HepG2 (cell line): ENCODE measurements around the gene HS3ST1. TPM values are rescaled to one million over a fixed set of nuclear protein-coding genes. Genes with fewer than 3 reads are reported as not detected.

Experiments
- ATAC-seq: fragments of 200-7000 bp; cut with Tn5 transposase; 3 replicates; pipeline ENCODE4 v1.9.1; 2020; ENCODE audit warnings: mild to moderate bottlenecking, moderate library complexity
- BruUV-seq: library from RNA; stranded (reverse); fragments of 400-500 nt; replicated peaks from 2 replicates; lab custom pipeline; 2021; lab: Mats Ljungman, UMichigan
- CTCF ChIA-PET: fragments of 300-600 bp; formaldehyde crosslinking; extraction: SDS; loops from one replicate; lab custom pipeline; 2021; ENCODE audit warnings: low total read pairs, inconsistent platforms, low intra/inter-chr PET ratio; lab: Yijun Ruan, JAX
- POLR2A ChIA-PET: fragments of 350-600 bp; sonication (Branson Sonifier 250); formaldehyde crosslinking; loops from one replicate; lab custom pipeline; 2020; ENCODE audit warnings: antibody characterized with exemption, inconsistent platforms; lab: Yijun Ruan, JAX
- DNase-seq: peaks from one replicate; pipeline ENCODE4 v3.0.0-alpha.2; 2015; ENCODE audit warnings: low spot score
- FAIRE-seq: peaks from 3 replicates; lab custom pipeline; 2011; peaks lifted over from hg19 to GRCh38; lab: Jason Lieb, UNC
- H2AFZ ChIP-seq: one replicate; pipeline ENCODE4 v1.6.1; 2011; ENCODE audit warnings: low read length, inconsistent platforms
- H3K27ac ChIP-seq: fragments of 300-600 bp; 3 replicates; pipeline ENCODE4 v1.8.0; 2011; ENCODE audit warnings: mixed run types, mild to moderate bottlenecking, mixed read lengths, low read length, inconsistent platforms; ENCODE audit not compliant: insufficient read depth; ENCODE audit errors: extremely low read length
- H3K27me3 ChIP-seq, 2 experiments: fragments of 200-600 bp in 1 of 2; 2 replicates in 1 of 2; 3 replicates in 1 of 2; pipeline versions ENCODE4 v1.6.0 to v1.8.0; 2011; ENCODE audit warnings: low read length in 2 of 2, mild to moderate bottlenecking in 2 of 2, moderate library complexity in 2 of 2, inconsistent platforms in 1 of 2; ENCODE audit not compliant: insufficient read depth in 2 of 2, control insufficient read depth in 1 of 2
- H3K36me3 ChIP-seq, 2 experiments: fragments of 200-600 bp in 1 of 2; replicated peaks in 1 of 2; 2 replicates in 1 of 2; 3 replicates in 1 of 2; pipeline versions ENCODE4 v1.5.1 to v1.8.0; 2011; ENCODE audit warnings: low read length in 2 of 2, inconsistent platforms in 1 of 2; ENCODE audit not compliant: insufficient read depth in 2 of 2, control insufficient read depth in 1 of 2
- H3K4me1 ChIP-seq: 2 replicates; pipeline ENCODE4 v1.5.1; 2012; ENCODE audit warnings: low read length, inconsistent platforms; ENCODE audit not compliant: insufficient read depth
- H3K4me2 ChIP-seq: 2 replicates; pipeline ENCODE4 v1.6.0; 2011; ENCODE audit warnings: low read depth, low read length, inconsistent platforms
- H3K4me3 ChIP-seq, 3 experiments: fragments of 200-600 bp in 1 of 3; sonication (generic), shearing (Covaris generic) in 1 of 3; replicated peaks in 1 of 3; 2 replicates each; pipeline ENCODE4 v1.5.1; 2011 to 2016; ENCODE audit warnings: low read length in 3 of 3, inconsistent platforms in 2 of 3, low read depth in 2 of 3, mild to moderate bottlenecking in 2 of 3, control low read depth in 1 of 3, mixed read lengths in 1 of 3; ENCODE audit not compliant: insufficient read depth in 1 of 3
- H3K79me2 ChIP-seq: one replicate; pipeline ENCODE4 v1.6.1; 2011; ENCODE audit warnings: low read length, inconsistent platforms; ENCODE audit not compliant: insufficient read depth
- H3K9ac ChIP-seq: 2 replicates; pipeline ENCODE4 v1.6.0; 2011; ENCODE audit warnings: mild to moderate bottlenecking, low read depth, low read length, inconsistent platforms; ENCODE audit not compliant: insufficient read depth
- H3K9me3 ChIP-seq: 2 replicates; pipeline ENCODE4 v1.5.1; 2012; ENCODE audit warnings: mild to moderate bottlenecking, low read length
- H4K20me1 ChIP-seq: 2 replicates; pipeline ENCODE4 v1.6.0; 2011; ENCODE audit warnings: inconsistent platforms, mild to moderate bottlenecking, low read length, moderate library complexity; ENCODE audit not compliant: insufficient read depth
- ATF1 ChIP-seq: IDR thresholded peaks from 2 replicates; pipeline ENCODE4 v1.6.1; 2016; ENCODE audit warnings: mild to moderate bottlenecking, control low read depth
- ETV6 ChIP-seq: sonication (generic); formaldehyde crosslinking; conservative IDR thresholded peaks from 2 replicates; pipeline ENCODE4 v1.4.0; 2020; ENCODE audit warnings: missing genetic modification reagents
- FOSL1 ChIP-seq: sonication (generic); formaldehyde crosslinking; IDR thresholded peaks from 2 replicates; pipeline ENCODE4 v1.9.0; 2021; ENCODE audit warnings: missing genetic modification reagents, borderline replicate concordance
- GZF1 ChIP-seq: sonication (generic); formaldehyde crosslinking; IDR thresholded peaks from 2 replicates; pipeline ENCODE4 v1.5.1; 2020; ENCODE audit warnings: mild to moderate bottlenecking, missing genetic modification reagents
- MAZ ChIP-seq, 2 experiments: sonication (generic) in 1 of 2; formaldehyde crosslinking in 1 of 2; IDR thresholded peaks; 2 replicates each; pipeline versions ENCODE4 v1.5.0 to v1.6.1; 2012 to 2020; ENCODE audit warnings: low read depth in 2 of 2, mild to moderate bottlenecking in 2 of 2, borderline replicate concordance in 1 of 2, improper control_type of control experiment in 1 of 2, low read length in 1 of 2, missing genetic modification reagents in 1 of 2, moderate library complexity in 1 of 2
- MBNL3 ChIP-seq: fragments of 250-450 bp; sonication (Bioruptor Pico); conservative IDR thresholded peaks from 2 replicates; pipeline ENCODE4 v1.8.0; 2022; ENCODE audit warnings: mild to moderate bottlenecking, inconsistent platforms
- RFX5 ChIP-seq: IDR thresholded peaks from 2 replicates; pipeline ENCODE4 v1.6.1; 2011; ENCODE audit warnings: low read depth, low read length, improper control_type of control experiment
- RNF2 ChIP-seq: fragments of 450-650 bp; conservative IDR thresholded peaks from 2 replicates; pipeline ENCODE4 v1.6.1; 2016; ENCODE audit warnings: low read depth
- SAP130 ChIP-seq: IDR thresholded peaks from 2 replicates; pipeline ENCODE4 v1.6.1; 2016; ENCODE audit warnings: low read depth
- THAP9 ChIP-seq: sonication (generic); formaldehyde crosslinking; IDR thresholded peaks from 2 replicates; pipeline ENCODE4; 2020; ENCODE audit warnings: missing genetic modification reagents, mild to moderate bottlenecking, borderline replicate concordance
- WGBS: methylation state at CpG from one replicate; pipeline ENCODE4 v1.1.6; 2017; ENCODE audit warnings: low lambda C conversion rate; 5-methylcytosine and 5-hydroxymethylcytosine counted together
- in situ Hi-C: cut with HindIII; loops from 2 replicates; pipeline ENCODE4 v1.10.0; 2017; ENCODE audit warnings: low pct_unique_long_range_greater_than_20kb; ENCODE audit not compliant: extremely low pct_ligation_motif_present
- intact Hi-C: fragments of 100-400 bp; cut with micrococcal nuclease; formaldehyde crosslinking; loops from one replicate; pipeline ENCODE4 v1.10.0; 2022; ENCODE audit not compliant: unreplicated experiment
- polyA plus RNA-seq, 8 experiments: library from polyadenylated mRNA; depleted of rRNA in 3 of 8; stranded (reverse) in 7 of 8; unstranded in 1 of 8; fragments of >200 nt; fragmentation: Illumina TruSeq in 4 of 8; extraction: Trizol in 4 of 8; gene quantifications; 2 replicates each; pipeline versions ENCODE4 v1.2.1 to v1.2.3, GENCODE V29; 2011 to 2016; ENCODE audit warnings: low read depth in 4 of 8, missing spikeins in 1 of 8, mixed read lengths in 1 of 8; ENCODE audit not compliant: insufficient read depth in 1 of 8
- total RNA-seq, 5 experiments: library from RNA; depleted of rRNA; stranded (reverse); fragments of >200 nt; fragmentation: Illumina TruSeq; extraction: Trizol; gene quantifications; 2 replicates each; pipeline ENCODE4 v1.2.3, GENCODE V29; 2016; ENCODE audit warnings: low read depth in 1 of 5

Gene HS3ST1
- total and polyA plus RNA-seq, 2 of the 13 experiments (the other 11 are each of a cell fraction or from before 2014, with no cell fraction given) = not detected

GRCh38 chr4:11354531-11354930 is 74.2 kb downstream of the HS3ST1 start:
- CTCF ChIA-PET = no interaction called here
- POLR2A ChIA-PET = no interaction called here

More at GRCh38 chr4:11354531-11354930, 74.2 kb downstream of the HS3ST1 start:
- intact Hi-C loops = no loop called here
- no peak for ATAC-seq
- TF ChIP-seq RFX5 (no peak), MBNL3 (CRISPR knock-in tag) (no peak), MAZ (IDR thresholded peaks at IDR 0.05; ENCODE audit: borderline replicate concordance, low read depth, low read length) (no peak), MAZ (CRISPR knock-in tag; IDR thresholded peaks at IDR 0.05; ENCODE audit: low read depth) (no peak), FOSL1 (CRISPR knock-in tag) (no peak), ETV6 (CRISPR knock-in tag) (no peak), SAP130 (CRISPR knock-in tag) (no peak), ATF1 (CRISPR knock-in tag) (no peak), GZF1 (CRISPR knock-in tag) (no peak), RNF2 (no peak), THAP9 (CRISPR knock-in tag) (no peak)
- TF ChIP-seq, all 625 proteins: peak for 0
- FAIRE-seq (no peak), DNase-seq (no peak)
- 6% methylated on average over 5 of the region's 5 CpGs for WGBS
- H3K4me3 ChIP-seq = no peak overlapping the region
- no peak overlapping the region for H3K9ac ChIP-seq
- no peaks in the 10 kb centered on the region for H3K36me3 ChIP-seq
- H3K27me3 ChIP-seq = no peaks in the 10 kb centered on the region
- H4K20me1 ChIP-seq = no peaks in the 10 kb centered on the region
- BruUV-seq = no TSS peak
- no peak overlapping the region for H2AFZ ChIP-seq
- H3K4me1 ChIP-seq = no peaks in the 10 kb centered on the region
- no peaks in the 10 kb centered on the region for H3K79me2 ChIP-seq
- no peak overlapping the region for H3K27ac ChIP-seq
- in situ Hi-C loops = no loop called here
- H3K4me2 ChIP-seq = no peak overlapping the region
- peaks cover 75% of the 10 kb centered on the region for H3K9me3 ChIP-seq
